ENCODE measurements around the gene ZC3H4.
"Not testable (repeated sequence)": the region's sequence is repeated elsewhere in the genome, so short reads cannot be mapped to it uniquely, and the experiment has no call there.

The ZC3H4 gene

GRCh38 chr19:47106821-47107201 is 6.8 kb downstream of the ZC3H4 start:
- peak overlapping the region; percentile 100 for H3K27ac ChIP-seq
- no peak for TF ChIP-seq ZFX (IDR thresholded peaks at IDR 0.05; ENCODE audit: borderline replicate concordance)
- TF ChIP-seq, protein P1, sequence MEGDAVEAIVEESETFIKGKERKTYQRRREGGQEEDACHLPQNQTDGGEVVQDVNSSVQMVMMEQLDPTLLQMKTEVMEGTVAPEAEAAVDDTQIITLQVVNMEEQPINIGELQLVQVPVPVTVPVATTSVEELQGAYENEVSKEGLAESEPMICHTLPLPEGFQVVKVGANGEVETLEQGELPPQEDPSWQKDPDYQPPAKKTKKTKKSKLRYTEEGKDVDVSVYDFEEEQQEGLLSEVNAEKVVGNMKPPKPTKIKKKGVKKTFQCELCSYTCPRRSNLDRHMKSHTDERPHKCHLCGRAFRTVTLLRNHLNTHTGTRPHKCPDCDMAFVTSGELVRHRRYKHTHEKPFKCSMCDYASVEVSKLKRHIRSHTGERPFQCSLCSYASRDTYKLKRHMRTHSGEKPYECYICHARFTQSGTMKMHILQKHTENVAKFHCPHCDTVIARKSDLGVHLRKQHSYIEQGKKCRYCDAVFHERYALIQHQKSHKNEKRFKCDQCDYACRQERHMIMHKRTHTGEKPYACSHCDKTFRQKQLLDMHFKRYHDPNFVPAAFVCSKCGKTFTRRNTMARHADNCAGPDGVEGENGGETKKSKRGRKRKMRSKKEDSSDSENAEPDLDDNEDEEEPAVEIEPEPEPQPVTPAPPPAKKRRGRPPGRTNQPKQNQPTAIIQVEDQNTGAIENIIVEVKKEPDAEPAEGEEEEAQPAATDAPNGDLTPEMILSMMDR (IDR thresholded peaks at IDR 0.05): no peak

- TF ChIP-seq ZFX (IDR thresholded peaks at IDR 0.05; ENCODE audit: borderline replicate concordance): no peak
- TF ChIP-seq, protein P1 (IDR thresholded peaks at IDR 0.05): no peak
- peak overlapping the region; percentile 100; the same call in 1 of the 2 replicates for H3K27ac ChIP-seq
These were observed 7.7 kb downstream of the ZC3H4 start for GRCh38 chr19:47105874-47106273.

DNA sequence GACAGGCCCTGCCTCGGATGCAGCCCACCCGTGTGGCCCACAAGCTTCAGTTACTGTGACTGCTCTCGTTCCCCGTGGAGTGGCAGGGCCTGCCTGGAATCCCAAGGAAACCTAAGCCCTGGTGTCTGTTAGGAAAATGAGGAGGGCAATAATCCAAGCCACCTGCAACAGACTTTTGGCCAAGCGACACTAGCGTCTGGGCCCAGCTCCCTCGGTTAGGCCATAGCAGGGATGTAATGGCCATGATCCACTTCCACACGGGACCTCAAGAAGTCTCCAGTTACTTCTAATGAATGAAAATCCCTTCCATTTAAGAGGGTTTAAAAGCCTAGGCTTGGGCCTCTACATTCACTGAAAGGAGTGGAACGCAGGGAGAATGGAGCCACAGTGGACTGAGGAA is 8.9 kb downstream of the ZC3H4 start:
- TF ChIP-seq, protein P1 (IDR thresholded peaks at IDR 0.05): no peak
- TF ChIP-seq ZFX (IDR thresholded peaks at IDR 0.05; ENCODE audit: borderline replicate concordance): no peak

DNA sequence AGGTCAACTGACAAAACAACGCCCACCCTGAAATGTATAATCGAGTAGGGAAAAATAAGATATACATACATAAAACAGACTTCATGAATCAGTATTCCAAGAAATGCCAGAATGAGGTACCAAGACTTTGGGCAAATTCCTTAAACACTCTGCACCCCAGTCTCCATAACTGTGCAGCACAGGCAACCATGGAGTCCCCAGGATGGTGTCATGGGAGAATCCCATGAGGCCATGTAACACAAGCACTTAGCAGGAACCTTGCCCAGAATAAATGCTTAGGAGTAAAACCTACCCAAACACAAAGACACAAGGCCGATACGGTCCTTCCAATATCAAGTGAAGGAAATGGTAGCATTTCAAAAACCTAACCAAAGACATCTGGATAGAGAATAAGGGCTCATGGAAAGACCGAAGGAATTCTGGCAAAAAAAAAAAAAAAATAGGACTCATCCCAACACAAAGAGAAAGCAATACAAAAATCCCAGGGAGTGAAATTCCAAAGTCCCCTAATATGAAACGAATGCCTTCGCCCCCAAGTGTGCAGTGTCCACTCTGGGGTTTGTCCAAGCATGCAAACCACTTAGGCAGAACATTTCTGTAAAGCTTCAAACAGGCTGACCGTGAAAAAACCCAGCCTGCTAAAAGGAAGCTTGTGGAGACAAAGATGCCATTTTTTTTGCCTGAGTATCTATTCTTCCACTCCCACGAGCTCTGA is 11.1 kb downstream of the ZC3H4 start:
- H3K27ac ChIP-seq: no peak overlapping the region
- TF ChIP-seq, protein P1 (IDR thresholded peaks at IDR 0.05): no peak
- no peak for TF ChIP-seq ZFX (IDR thresholded peaks at IDR 0.05; ENCODE audit: borderline replicate concordance)

More for the DNA sequence above, 8.9 kb downstream of the ZC3H4 start:
- no peak overlapping the region for H3K27ac ChIP-seq

GRCh38 chr19:47101116-47101515 is 12.5 kb downstream of the ZC3H4 start:
- H3K27ac ChIP-seq: not testable (repeated sequence)

- no peak for TF ChIP-seq ZFX (IDR thresholded peaks at IDR 0.05; ENCODE audit: borderline replicate concordance)
- TF ChIP-seq, protein P1 (IDR thresholded peaks at IDR 0.05): no peak
- H3K27ac ChIP-seq: no peak overlapping the region
These were observed 13.3 kb downstream of the ZC3H4 start for GRCh38 chr19:47100290-47100689.

- H3K27ac ChIP-seq: peak overlapping the region; percentile 86
These were observed 14.0 kb downstream of the ZC3H4 start for GRCh38 chr19:47099576-47100050.

More at GRCh38 chr19:47099576-47100050, 14.0 kb downstream of the ZC3H4 start:
- TF ChIP-seq ZFX (IDR thresholded peaks at IDR 0.05; ENCODE audit: borderline replicate concordance): no peak
- TF ChIP-seq, protein P1 (IDR thresholded peaks at IDR 0.05): no peak

Measured in 22Rv1 (cell line).